ENCODE measurements around the gene LTBP2. TPM values are rescaled to one million over a fixed set of nuclear protein-coding genes. Genes with fewer than 3 reads are reported as not detected.

The LTBP2 gene
- total RNA-seq, 1 donor: 157 TPM

DNA sequence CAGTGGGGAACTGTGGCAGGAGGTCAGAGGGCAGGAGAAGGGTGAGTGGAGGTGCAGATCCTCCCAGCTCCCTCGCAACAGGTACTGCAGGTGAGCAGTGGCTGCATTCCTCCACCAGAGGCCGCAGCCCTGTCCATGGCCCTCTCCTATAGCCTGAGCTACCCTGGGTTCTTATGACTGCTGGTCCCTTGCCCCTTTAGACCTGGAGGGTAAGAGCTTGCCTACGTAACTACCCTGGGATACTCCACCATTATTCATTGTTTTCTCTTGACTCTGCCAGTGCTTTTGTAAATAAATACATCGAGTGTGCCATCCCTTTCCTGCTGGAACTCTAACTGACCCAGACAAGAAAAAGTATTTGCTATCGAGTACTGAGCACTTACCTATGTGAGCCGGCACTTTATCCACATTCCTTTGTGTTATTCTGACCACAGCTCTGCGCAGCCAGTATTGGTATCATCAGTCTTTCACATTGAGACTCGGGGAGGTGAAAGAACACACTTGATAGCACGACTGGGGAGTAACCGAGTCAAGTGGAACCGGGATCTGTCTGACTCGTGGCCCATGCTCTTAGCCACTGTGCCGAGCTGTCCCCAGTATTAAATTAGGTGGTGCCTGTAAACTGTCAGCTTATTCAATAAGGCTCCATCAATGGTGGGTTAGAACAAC is 38.5 kb downstream of the LTBP2 start:
- H3K4me3 ChIP-seq (ENCODE audit: low read depth, low read length): no peak overlapping the region
- no peak for DNase-seq (ENCODE audit: low read depth)
- TF ChIP-seq, protein P1, sequence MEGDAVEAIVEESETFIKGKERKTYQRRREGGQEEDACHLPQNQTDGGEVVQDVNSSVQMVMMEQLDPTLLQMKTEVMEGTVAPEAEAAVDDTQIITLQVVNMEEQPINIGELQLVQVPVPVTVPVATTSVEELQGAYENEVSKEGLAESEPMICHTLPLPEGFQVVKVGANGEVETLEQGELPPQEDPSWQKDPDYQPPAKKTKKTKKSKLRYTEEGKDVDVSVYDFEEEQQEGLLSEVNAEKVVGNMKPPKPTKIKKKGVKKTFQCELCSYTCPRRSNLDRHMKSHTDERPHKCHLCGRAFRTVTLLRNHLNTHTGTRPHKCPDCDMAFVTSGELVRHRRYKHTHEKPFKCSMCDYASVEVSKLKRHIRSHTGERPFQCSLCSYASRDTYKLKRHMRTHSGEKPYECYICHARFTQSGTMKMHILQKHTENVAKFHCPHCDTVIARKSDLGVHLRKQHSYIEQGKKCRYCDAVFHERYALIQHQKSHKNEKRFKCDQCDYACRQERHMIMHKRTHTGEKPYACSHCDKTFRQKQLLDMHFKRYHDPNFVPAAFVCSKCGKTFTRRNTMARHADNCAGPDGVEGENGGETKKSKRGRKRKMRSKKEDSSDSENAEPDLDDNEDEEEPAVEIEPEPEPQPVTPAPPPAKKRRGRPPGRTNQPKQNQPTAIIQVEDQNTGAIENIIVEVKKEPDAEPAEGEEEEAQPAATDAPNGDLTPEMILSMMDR (IDR thresholded peaks at IDR 0.05; ENCODE audit: insufficient read depth, low read length): no peak

DNA sequence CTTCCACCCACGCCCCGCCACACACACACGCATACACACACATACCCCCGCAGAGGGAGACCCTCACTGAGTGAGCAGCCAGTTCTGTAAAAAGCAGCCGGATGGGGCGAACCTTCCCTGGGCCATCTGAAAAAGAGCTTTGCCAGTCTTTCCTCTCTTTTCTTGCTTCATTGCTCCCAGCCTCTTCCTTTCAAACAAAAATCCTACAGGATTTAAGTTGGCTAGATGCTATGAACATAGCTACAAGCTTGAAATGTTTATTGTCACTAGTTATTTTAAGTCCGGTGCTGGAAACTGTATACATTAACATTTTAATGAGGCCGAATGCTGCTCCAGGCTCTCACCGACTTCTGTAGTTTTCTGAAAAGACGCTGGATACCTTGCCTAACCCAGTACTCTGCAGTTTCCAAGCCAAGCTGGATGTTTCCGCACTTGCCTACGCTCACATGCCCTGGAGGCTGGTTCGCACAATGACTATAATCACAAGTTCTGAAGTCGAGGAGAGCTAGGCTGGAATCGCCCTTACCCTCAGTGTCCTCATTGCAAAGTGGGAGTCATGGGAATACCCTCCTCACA is 39.2 kb downstream of the LTBP2 start:
- DNase-seq (ENCODE audit: low read depth): no peak
- TF ChIP-seq, protein P1 (IDR thresholded peaks at IDR 0.05; ENCODE audit: insufficient read depth, low read length): no peak
- peak overlapping the region; percentile 15 for H3K4me3 ChIP-seq (ENCODE audit: low read depth, low read length)

DNA sequence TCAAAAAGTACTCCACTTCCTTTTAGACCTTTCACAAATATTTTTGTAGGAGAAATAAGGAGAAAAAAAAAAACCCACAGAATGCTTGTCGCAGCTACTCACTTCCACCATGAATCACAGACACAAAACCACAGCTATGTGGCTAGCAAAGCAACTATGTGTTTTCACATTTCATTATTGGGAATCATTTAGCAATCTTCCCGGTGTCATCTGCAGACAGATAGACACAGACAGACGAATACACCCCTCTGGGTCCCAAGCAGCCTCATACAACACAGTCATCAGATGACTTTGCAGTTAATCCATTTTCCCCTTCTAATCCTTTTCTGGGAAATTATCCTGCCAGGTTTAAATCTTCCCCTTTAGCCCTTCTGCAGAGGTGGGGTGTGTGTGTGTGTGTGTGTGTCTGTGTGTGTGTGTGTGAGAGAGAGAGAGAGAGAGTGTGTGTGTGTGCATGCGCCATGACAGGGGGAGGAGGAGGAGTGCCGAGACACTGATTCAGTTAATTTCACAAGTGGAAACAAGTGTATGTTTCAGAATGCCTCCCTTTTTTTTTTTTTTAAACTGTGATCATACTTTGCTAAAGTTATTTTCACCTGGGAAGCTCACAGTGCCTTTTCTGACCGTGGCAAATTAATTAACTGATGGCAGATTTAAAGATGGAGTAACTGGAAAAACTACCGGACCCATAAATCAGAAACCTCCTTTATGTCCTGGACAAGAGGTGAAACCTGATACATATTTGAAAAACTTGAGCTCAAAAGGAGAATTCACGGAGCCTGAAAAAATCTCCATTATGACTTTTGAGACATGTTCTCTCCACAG is 39.9 kb downstream of the LTBP2 start:
- peak; percentile 99 for DNase-seq (ENCODE audit: low read depth)
- TF ChIP-seq, protein P1 (IDR thresholded peaks at IDR 0.05; ENCODE audit: insufficient read depth, low read length): no peak
- peak overlapping the region; percentile 42 for H3K4me3 ChIP-seq (ENCODE audit: low read depth, low read length)

DNA sequence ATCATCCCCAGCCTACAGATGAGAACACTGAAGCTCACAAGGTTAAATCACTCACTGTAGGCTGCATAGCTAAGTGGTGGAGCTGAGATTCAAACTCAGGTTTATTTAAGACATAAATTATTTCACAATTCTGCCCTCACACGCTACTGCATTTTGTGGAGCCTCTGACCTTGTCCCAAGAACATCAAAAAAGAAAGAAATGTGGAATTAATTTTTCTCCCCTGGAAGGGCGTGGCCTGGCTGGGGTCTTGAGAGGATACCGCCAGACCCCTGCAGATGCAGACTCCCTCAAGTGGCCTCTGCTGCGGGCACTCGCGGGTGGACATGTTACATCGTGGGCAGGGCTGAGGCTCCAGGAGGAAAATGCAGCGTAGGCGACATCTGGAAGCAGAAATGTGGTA is 40.6 kb downstream of the LTBP2 start:
- no peak for DNase-seq (ENCODE audit: low read depth)
- TF ChIP-seq, protein P1 (IDR thresholded peaks at IDR 0.05; ENCODE audit: insufficient read depth, low read length): no peak
- H3K4me3 ChIP-seq (ENCODE audit: low read depth, low read length): peak overlapping the region; percentile 45

DNA sequence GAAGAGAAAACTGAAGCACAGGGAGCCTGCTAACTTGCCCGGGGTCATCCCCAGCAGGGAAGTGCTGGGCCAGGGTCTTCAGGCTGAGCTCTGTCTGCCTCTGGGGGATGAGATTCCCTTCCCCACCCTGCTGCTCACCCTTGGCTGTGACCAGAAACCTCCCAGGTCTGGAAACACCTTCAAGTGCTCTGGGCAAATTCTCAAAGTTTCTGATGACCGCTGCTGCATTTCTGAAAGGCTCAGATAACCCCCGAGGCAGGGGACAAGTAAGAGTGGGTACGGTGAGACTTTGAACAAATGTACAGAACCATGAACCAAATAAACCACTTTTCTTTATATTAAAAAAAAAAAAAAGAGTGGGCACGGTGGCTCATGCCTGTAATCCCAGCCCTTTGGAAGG is 41.3 kb downstream of the LTBP2 start:
- H3K4me3 ChIP-seq (ENCODE audit: low read depth, low read length): no peak overlapping the region
- TF ChIP-seq, protein P1 (IDR thresholded peaks at IDR 0.05; ENCODE audit: insufficient read depth, low read length): no peak
- DNase-seq (ENCODE audit: low read depth): no peak

DNA sequence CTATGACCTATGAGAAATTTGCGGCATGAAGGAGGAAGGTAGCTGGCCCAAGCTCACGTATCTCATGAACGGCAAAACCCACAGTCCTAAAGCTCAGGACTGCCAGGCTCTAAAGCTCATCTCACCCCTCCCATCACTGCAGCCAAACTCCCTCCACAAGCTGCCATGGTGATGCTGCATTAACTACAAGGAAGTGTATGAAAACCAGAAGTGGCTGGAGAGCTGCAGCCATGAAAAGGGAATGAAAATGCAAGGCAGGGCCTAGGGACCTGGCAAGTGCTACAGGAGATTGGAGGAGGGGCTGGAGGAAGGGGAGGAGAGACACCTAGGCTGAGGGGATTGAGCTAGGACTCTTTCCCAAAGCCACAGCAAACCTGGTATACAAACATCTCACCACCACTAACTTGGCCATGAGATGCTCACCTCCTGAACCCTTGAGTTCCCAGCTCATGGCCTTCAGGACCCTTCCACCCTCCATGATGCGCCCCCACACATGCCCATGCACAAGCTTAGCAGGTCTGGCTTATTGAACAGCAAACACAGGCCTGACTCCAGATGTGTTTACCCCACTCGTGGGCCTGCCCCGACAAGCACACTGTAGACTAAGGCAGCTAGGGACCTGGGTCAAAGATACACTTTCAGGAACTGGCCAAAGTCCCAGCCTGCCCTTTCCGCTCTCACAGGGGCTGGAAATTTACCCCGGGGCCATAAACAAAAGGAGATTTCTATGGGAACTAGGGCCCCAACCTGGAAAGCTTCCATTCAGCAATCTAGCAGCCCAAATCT is 42.0 kb downstream of the LTBP2 start:
- TF ChIP-seq, protein P1 (IDR thresholded peaks at IDR 0.05; ENCODE audit: insufficient read depth, low read length): no peak
- peak; percentile 70 for DNase-seq (ENCODE audit: low read depth)
- H3K4me3 ChIP-seq (ENCODE audit: low read depth, low read length): no peak overlapping the region

Data from fibroblast of the aortic adventitia (primary cell).